Stimulated activated CD4-positive, alpha-beta T cell treated with anti-CD3 and anti-CD28 coated beads, Interleukin-1b, Interleukin-23, amount 100 ng/mL, for 48 hours (primary cell): ENCODE measurements around the gene RNF7.
"Not testable (repeated sequence)": the region's sequence is repeated elsewhere in the genome, so short reads cannot be mapped to it uniquely, and the experiment has no call there.

Source experiments
- DNase-seq: peaks from one replicate; pipeline ENCODE4 v3.0.0-alpha.2; 2020

Gene RNF7

DNA sequence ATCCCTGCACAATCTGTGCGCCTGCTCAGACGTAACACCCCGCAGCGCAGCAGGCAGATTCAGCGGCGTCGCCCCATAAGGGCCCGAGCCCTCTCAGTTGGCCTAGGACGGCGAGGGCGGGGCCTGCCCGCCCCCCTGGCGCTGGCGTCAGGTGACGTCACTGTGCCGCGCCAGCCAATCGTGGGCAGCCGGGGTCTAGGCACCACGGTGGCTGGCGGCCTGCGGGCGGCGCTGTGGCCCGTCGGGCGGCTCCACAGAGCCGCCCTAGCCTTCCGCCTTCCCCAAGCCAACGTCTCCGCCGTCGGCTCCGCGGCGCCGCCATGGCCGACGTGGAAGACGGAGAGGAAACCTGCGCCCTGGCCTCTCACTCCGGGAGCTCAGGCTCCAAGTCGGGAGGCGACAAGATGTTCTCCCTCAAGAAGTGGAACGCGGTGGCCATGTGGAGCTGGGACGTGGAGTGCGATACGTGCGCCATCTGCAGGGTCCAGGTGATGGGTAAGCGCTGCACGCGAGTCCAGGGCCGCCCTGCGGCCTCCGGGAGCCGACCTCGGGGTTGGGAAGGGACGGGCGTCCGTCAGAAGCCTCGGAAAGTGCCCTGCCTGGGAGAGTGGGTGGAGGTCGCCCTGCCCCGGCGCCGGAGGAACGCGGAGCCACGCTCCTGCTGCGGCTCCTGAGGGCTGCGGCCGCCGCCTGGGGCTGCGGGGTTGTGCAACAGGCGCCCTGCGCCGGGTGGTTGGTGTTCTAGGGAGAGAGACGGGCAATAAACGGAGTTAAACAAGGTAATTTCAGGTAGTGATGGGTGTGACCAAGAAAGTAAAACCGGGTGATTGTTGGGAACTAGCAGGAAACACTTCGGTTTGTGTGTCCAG is at the start of gene RNF7:
Gene RNF7 (plus strand): TSS at position 277 of the 869 bp plus-strand sequence. CDS start 44 bp downstream, at position 321.
- peak; percentile 97 for DNase-seq

DNA sequence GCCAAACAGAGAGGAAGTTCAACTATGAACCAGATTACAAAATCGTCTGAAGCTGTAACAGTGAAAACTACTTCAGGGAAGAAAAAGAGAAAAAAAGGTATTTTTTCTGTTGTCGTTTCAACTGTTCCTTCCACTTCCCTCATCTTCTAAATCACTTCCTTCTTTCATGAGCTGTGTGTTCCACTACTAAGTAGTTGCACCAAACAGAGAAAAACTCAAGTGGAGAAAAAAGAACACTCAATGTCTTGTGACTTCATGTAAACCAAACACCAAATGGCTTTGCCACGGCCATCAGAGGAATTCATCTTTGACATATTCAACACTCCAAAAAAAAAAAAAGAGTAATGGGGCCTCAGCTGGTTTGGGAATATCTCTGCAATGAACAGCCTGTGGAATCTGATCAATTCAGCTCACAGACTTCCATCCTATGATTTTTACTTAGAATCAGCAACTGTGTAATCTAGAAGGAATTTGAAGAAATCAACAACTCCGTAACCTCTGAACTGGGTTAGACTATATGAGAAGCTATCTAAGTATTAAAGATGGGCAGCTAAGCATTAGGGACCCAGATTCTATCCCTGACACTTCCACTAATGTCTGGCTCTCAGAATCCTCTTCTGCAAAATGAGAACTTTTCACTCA is 47.5 kb upstream of the RNF7 start:
- no peak for DNase-seq

DNA sequence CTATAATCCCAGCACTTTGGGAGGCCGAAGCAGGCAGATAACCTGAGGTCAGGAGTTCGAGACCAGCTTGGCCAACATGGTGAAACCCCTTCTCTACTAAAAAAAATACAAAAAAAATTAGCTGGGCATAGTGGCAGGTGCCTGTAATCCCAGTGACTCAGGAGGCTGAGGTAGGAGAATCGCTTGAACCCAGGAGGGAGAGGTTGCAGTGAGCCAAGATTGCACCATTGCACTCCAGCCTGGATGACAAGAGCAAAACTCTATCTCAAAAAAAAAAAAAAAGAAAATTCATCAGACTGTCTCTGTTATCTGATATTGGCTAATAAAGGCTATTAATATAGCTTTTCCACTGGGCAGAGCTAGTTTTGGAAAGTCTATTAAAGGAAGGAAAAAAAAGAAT is 46.6 kb upstream of the RNF7 start:
- DNase-seq, result not testable (repeated sequence)

DNA sequence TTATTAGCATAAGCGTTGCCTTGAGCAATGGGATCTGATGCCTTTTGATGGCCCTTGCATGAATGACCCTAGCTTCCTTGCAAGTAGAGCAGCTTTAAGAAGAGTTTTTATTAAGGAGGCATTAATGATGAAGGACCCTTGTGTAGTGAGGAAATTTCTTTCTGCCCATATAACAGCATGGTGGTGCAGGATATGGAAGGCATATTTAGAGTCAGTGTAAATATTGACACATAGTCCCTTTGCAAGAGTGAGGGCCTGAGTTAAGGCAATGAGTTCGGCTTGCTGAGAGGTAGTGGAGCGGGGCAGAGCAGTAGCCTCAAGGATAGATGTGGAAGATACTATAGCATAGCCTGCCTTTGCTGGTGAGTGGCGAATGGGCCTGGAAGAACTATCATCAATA is 45.1 kb upstream of the RNF7 start:
- not testable (repeated sequence) for DNase-seq

DNA sequence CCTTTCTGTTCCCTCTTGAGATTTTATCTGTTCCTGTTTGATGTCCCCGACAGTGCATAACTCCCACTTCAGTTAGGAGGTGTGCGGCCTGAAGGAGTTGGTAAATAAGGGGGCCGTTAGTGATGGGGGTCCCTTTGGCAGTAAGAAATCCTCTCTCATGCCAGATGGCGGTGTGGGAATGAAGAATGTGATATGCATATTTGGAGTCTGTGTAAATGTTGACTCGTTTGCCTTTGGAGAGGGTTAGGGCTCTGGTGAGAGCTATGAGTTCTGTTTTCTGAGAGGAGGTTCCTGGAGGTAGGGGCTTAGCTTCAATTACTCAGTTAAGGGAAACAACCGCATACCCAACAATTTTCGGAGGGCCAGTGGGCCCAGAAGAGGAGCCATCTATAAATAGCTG is 38.8 kb upstream of the RNF7 start:
- no peak for DNase-seq

DNA sequence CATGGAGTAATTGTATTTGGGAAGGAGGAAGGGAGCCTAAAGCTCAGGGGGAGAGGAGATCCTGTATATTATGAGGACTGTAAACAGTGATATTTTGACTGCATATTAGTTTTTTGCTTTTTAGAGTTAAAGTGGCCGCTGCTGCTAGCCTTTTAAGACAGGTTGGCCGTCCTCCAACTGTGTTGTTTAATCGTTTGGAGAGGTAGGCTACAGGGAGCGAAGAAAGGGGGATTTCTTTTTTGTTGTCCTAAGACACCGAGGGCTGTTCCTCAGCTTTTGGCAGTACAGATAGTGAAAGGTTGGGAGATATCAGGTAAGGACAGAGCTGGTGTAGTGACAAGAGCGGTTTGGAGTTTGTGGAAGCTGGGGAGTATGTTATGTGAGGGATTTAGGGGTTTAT is 38.2 kb upstream of the RNF7 start:
- no peak for DNase-seq

DNA sequence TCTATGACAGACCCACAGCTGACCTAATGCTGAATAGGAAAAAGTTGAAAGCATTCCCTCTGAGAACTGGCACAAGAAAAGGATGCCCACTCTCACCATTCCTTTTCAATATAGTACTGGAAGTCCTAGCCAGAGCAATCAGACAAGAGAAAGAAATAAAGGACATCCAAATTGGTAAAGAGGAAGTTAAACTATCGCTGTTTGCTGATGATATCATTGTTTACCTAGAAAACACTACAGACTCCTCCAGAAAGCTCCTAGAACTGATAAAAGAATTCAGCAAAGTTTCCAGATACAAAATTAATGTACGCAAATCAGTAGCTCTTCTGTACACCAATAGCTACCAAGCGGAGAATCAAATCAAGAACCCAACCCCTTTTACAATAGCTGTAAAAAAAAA is 34.7 kb upstream of the RNF7 start:
- DNase-seq, result not testable (repeated sequence)

DNA sequence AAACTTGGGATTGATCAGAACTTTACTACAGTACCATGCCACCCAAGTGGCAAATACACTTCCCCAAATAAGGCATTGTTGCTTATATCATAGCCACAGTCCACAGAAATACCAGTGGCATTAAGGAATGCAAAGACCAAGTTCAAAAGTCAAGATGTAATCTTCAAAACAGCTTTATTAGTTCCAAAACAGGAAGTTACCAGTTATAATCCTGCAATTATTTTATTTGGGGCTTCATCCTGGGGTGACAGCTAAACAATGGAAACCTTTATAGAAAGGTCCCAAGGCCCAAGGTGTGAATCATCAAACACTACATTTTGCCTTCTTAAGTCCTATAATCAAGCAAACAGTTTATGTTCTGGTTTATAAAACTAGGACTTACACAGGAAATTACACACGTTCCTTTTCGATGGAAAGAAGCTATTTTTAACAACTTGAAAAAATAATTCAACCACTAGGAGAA is 30.3 kb upstream of the RNF7 start:
- DNase-seq, result no peak

DNA sequence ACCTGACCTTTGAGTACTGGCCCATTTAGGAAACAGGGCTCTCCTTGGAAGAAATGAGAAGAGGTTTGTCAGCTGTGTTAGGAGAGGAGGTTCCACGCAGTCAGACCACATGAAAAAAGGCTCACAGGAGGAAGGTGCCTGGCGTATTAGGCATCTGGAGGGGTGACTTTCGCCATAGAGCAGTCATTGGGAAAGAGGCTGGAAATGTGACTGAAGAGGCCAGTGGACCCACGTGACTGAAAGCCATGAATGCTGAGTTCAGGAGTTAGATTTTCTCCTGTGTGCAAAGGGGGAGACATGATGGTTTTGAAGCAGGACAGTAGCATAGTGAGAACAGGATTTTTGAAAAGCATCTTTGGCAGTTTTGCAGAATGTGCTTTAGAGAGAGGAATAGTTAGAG is 29.7 kb upstream of the RNF7 start:
- no peak for DNase-seq

DNA sequence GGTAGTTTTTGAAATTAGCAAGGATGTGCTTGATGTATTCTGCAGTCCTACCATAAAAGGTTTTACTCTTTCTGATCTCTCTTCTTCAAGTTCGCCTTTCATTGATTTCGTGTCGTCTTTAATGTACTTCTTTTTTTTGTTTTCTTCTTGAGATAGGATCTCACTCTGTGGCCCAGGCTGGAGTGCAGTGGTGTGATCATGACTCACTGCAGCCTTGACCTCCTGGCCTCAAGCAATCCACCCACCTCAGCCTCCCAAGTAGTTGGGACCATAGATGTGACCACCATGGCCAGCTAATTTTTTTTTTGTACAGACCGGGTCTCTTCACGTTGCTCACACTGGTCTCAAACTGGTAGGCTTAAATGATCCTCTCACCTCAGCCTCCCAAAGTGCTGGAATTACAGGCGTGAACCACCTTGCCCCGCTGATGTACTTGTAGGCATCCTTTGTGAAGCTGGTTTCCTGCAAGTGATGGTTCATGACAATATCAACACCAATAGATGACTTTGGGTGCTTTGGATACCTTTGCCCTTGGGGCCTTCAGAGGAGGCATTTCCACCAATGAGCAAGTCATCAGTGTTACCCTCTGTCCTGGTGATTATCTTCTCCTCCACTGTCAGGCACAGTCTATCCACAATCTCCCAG is 28.9 kb upstream of the RNF7 start:
- DNase-seq, result no peak

DNA sequence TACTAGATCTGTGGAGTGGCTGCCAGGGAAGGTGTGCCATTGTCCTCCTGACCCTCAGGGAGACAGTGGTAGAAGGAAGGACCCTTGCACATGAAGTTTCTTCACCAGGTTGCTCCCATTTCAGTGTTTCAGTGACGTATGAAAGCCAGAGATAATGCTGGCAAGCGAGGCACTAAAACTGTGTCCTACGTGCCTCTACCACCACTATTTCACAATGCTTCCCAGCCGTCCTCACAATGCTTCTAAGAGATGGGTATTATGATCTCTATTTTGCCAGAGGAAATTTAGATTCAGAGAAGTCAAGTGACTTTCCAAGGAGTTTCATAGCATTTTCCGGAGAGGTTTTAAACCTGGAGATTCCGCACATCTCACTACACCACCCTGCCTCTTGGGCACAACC is 28.0 kb upstream of the RNF7 start:
- no peak for DNase-seq

DNA sequence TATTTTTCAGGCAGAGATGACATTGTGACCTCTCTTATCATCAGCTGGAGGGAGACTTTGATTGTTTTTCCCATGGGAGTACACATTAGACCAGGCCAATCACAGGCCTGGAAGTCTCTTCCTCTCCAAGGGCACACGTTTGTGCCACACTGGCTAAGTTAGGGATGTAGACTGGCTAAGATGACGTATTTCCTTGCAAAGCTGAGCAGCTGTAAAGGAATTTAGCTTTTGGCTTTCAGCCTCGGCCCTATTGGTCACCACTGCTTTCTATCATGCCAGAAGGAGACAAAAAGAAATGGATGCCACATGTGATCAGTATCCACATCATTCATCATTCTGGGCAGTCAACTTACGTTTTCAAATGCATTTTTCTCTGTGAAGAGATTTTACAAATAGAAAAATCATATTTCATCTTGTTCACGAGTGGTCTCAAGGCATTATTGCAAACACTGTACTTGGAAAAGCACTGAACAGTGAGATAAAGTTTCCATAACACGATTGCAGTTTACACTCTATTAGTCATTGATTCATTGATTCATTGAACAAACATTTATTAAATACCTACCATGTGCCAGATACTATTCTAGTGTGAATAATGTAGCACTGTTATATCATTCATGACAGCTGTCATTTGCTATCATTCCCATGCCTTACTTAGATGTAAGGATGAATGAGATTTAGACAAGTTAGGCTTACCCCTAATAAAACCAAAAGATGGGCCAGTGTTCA is 27.0 kb upstream of the RNF7 start:
- DNase-seq, result no peak

DNA sequence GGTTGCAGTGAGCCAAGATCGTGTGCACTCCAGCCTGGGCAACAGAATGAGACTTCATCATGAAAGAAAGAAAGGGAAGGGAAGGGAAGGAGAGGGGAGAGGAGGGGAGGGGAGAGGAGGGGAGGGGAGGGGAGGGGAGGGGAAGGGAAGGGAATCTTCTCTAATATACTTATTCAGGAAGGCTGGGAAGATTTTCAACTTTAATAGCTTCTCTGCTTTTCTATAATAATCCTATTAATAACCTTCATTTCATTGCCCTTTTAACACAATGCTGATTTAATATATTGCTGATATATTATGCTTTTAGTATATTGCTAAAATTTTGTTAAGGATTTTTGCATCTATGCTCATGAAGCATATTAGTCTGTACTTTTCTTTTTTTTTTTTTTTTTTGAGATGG is 23.4 kb upstream of the RNF7 start:
- DNase-seq, result no peak

DNA sequence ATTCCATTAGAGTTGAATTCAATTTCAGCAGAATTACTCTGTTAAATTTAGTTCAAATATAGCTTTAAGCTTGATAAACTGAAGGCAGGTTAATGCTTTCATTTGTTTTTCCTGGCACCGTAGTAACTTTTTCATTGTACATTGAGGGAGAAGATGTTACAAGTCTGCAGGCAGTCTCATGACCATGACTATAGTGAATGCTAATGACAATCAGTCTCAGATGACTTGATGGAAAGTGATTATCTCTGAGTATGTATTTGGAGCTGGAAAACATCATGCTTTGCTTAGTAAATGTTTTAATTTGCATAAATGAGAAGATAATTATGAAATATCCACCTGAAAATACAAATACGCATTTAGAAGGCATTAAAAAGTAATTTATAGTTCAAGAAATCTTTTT is 16.0 kb upstream of the RNF7 start:
- no peak for DNase-seq

DNA sequence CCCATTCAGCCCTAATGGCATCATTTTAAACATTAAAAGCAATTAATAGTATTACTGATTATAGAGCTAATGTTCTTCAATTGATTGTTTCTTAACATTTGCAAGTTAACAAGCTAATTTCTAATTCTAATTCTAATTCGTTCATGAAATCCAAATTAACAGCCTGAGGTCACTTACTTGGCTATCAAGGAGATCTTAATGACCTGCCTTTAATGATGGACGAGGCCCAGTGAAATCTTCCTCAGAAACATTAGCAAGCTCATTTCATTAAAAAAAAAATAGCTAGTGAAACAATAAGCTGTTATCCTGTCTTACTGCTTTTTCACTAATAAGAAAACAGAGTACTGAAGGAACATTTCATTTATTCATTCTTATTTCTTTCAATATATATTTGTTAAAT is 15.4 kb upstream of the RNF7 start:
- DNase-seq, result no peak

DNA sequence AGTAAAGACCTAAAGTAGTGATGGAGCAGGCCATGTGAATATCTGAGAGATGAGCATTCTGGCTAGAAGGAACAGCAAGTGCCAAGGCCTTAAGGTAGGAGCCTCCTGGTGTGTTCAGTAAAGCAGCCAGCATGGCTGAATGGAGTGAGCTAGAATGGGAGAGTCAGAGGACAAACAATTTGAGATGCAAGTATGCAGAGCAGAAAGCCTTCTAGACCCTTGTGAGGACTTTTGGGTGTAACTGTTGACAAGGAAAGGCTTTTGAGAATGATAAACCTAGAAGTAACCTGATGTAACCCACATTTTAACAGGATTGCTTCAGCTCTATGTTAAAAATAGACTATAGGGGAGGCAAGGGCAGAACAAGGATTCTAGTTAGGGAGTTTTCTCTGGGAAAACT is 14.8 kb upstream of the RNF7 start:
- no peak for DNase-seq

DNA sequence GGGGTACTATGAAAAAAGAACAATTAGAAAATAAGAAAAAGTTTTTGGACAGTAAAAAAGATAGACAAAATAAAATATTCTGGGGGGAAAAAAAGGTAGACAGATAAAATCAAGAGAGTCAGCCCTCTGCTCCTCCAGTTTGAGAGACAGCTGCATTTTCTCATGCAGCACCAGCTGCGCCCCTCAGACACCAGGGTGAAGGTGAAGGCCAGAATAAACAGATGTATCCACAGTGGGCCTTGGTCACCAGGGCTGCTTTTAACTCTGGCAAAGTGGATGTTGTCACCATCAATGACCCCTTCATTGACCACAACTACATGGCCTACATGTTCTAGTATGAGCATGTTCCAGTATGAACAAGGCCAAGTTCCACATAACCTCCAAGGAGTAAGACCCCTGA is 13.9 kb upstream of the RNF7 start:
- no peak for DNase-seq

DNA sequence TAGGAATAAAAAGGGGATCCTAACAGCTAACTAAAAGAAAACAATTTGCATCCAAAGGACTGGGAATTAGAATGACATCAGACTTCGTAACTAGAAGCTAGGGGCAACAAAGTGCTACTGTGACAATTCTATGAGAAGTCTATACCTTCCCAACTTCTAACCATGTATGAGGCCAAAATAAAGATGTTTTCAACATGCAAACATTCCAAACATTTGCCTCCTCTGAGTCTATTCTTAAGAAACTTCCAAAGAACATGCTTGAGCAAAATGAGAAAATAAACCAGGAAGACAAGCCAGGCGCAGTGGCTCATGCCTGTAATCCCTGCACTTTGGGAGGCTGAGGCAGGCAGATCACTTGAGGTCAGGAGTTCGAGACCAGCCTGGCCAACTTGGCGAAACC is 13.1 kb upstream of the RNF7 start:
- DNase-seq, result no peak

DNA sequence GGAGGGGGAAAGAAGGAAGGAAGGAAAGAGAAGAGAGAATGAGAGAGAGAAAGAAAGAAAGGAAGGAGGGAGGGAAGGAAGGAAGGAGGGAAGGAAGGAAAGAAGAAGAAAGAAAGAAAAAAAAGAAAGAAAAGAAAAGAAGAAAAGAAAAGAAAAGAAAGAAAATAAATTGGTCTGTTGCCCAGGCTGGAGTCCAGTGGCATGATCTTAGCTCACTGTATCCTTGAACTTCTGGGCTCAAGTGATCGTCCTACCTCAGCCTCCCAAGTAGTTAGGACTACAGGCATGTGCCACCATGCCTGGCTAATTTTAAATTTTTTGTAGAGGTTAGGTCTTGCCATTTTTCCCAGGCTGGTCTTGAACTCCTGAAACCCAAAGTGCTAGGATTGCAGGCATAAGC is 11.6 kb upstream of the RNF7 start:
- DNase-seq, result no peak

DNA sequence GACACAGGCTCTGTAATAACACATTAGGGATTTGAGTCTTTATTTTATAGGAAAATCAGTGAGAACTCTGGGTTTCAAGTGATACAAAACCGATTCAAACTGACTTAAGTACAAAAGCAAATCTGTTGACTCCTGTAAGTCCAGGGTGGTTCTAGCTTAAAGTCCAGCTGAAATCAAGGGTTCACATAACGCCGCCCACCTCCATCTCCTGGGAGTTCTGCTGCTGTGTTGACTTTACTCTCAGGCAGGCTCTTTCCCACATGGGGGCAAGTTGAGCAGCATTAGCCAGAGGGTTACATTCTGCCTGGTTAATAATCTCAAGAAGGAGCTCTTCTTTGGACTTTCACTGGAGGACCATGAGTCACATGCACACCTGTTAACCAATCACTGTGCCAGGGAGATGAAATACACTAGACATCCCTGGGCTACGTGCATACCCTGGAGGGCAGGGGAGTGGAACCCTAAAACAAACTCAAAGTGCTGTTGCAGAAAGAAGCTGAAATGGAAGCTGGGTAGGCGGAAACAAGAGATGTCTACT is 9.7 kb upstream of the RNF7 start:
- DNase-seq, result no peak

DNA sequence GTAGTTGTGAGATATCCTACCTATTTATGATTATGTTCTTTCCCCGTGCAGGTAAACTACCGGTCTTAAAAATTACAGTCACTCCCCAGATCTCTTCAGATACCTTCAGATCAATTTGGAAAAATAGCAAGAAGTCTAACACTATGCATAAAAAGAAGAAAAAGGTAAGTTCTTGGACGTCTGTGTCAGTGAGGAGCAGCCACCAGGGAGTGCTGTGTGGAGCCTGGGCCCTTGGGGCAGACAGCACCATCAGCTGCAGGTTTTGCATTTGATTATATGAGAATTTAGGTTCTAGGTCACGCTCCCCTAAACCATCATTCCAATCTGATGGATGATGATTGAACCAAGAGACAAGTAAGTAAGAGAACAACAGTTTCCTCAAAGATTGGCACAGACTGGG is 8.9 kb upstream of the RNF7 start:
- DNase-seq, result no peak

DNA sequence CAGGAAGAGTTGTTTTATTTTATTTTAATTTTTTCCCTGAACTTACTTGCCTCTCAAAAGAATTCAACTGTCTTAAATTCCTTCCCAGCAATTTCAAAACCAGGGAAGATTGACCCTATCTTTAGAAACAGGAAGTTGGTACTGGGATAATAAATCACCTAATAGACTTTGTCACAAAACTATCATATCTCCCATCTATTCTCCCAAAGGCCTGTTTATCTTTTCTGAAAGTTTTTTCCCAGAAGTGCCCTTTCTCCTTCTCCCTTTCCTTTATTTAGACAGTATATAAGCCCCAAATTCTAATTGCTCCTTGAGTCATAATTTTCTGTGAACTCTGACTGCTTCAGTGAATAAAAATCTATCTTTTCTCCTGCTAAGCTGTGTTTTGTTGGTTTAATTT is 2.9 kb upstream of the RNF7 start:
- DNase-seq, result no peak
